Measurements from ENCODE around the gene NOPCHAP1.
"Not testable (repeated sequence)": the region's sequence is repeated elsewhere in the genome, so short reads cannot be mapped to it uniquely, and the experiment has no call there.

NOPCHAP1 gene

GRCh38 chr12:104975587-104976343 is 10.4 kb upstream of the NOPCHAP1 start:
- Histone ChIP-seq H3K79me2 (ENCODE audit: insufficient read depth, low read length) (no peaks in the 10 kb centered on the region), H3K9me3 (ENCODE audit: low read length) (no peaks in the 10 kb centered on the region), H3K4me2 (ENCODE audit: low read length) (no peak overlapping the region), H3K27ac (ENCODE audit: low read depth, low read length, poor library complexity, severe bottlenecking) (no peak overlapping the region), H2AFZ (ENCODE audit: low read length) (no peak overlapping the region), H3K9ac (ENCODE audit: low read length) (no peak overlapping the region), H4K20me1 (ENCODE audit: insufficient read depth, low read length) (no peaks in the 10 kb centered on the region), H3K9me2 (ENCODE audit: low read depth, low read length) (no peaks in the 10 kb centered on the region), H3K27me3 (ENCODE audit: insufficient read depth, low read length) (no peaks in the 10 kb centered on the region), H3K4me3 (ENCODE audit: low read depth, low read length, poor library complexity, severe bottlenecking) (no peak overlapping the region), H3F3A (ENCODE audit: insufficient read depth, low read length) (no peaks in the 10 kb centered on the region), H3K4me1 (ENCODE audit: insufficient read depth, low read length, severe bottlenecking) (peaks cover 7% of the 10 kb centered on the region), H3K36me3 (ENCODE audit: insufficient read depth, low read length) (no peaks in the 10 kb centered on the region; the same call in 1 of the 2 replicates)
- TF ChIP-seq CTCF (IDR thresholded peaks at IDR 0.05; ENCODE audit: low read length) (no peak), EZH2 (IDR thresholded peaks at IDR 0.05; ENCODE audit: borderline replicate concordance, low read length) (no peak)

GRCh38 chr12:104976703-104977102 is 9.4 kb upstream of the NOPCHAP1 start:
- Histone ChIP-seq H3K9me3 (ENCODE audit: low read length) (no peaks in the 10 kb centered on the region), H3K79me2 (ENCODE audit: insufficient read depth, low read length) (no peaks in the 10 kb centered on the region), H3K4me1 (ENCODE audit: insufficient read depth, low read length, severe bottlenecking) (peaks cover 7% of the 10 kb centered on the region), H4K20me1 (ENCODE audit: insufficient read depth, low read length) (no peaks in the 10 kb centered on the region), H3K36me3 (ENCODE audit: insufficient read depth, low read length) (no peaks in the 10 kb centered on the region; the same call in 1 of the 2 replicates), H2AFZ (ENCODE audit: low read length) (no peak overlapping the region), H3K9me2 (ENCODE audit: low read depth, low read length) (no peaks in the 10 kb centered on the region), H3K27me3 (ENCODE audit: insufficient read depth, low read length) (no peaks in the 10 kb centered on the region), H3K27ac (ENCODE audit: low read depth, low read length, poor library complexity, severe bottlenecking) (no peak overlapping the region), H3F3A (ENCODE audit: insufficient read depth, low read length) (no peaks in the 10 kb centered on the region), H3K9ac (ENCODE audit: low read length) (no peak overlapping the region), H3K4me3 (ENCODE audit: low read depth, low read length, poor library complexity, severe bottlenecking) (no peak overlapping the region), H3K4me2 (ENCODE audit: low read length) (no peak overlapping the region)
- TF ChIP-seq EZH2 (IDR thresholded peaks at IDR 0.05; ENCODE audit: borderline replicate concordance, low read length) (no peak), CTCF (IDR thresholded peaks at IDR 0.05; ENCODE audit: low read length) (peak; percentile 27; the same call in 1 of the 2 replicates)

- H3K4me3 ChIP-seq (ENCODE audit: low read depth, low read length, poor library complexity, severe bottlenecking); H3K9me3 ChIP-seq (ENCODE audit: low read length); H3F3A ChIP-seq (ENCODE audit: insufficient read depth, low read length); H3K79me2 ChIP-seq (ENCODE audit: insufficient read depth, low read length); H4K20me1 ChIP-seq (ENCODE audit: insufficient read depth, low read length); H3K27ac ChIP-seq (ENCODE audit: low read depth, low read length, poor library complexity, severe bottlenecking); H3K4me1 ChIP-seq (ENCODE audit: insufficient read depth, low read length, severe bottlenecking); H3K9ac ChIP-seq (ENCODE audit: low read length); H3K4me2 ChIP-seq (ENCODE audit: low read length); H3K36me3 ChIP-seq (ENCODE audit: insufficient read depth, low read length); H3K27me3 ChIP-seq (ENCODE audit: insufficient read depth, low read length); H3K9me2 ChIP-seq (ENCODE audit: low read depth, low read length); H2AFZ ChIP-seq (ENCODE audit: low read length): not testable (repeated sequence)
Measured at GRCh38 chr12:104977688-104978087, 8.4 kb upstream of the NOPCHAP1 start.

- Histone ChIP-seq H3F3A (ENCODE audit: insufficient read depth, low read length) (no peaks in the 10 kb centered on the region), H3K27ac (ENCODE audit: low read depth, low read length, poor library complexity, severe bottlenecking) (no peak overlapping the region), H3K79me2 (ENCODE audit: insufficient read depth, low read length) (peaks cover 14% of the 10 kb centered on the region), H3K4me2 (ENCODE audit: low read length) (peak overlapping the region; percentile 92), H2AFZ (ENCODE audit: low read length) (peak overlapping the region; percentile 91; the same call in 1 of the 2 replicates), H3K27me3 (ENCODE audit: insufficient read depth, low read length) (no peaks in the 10 kb centered on the region), H3K9ac (ENCODE audit: low read length) (no peak overlapping the region), H3K4me3 (ENCODE audit: low read depth, low read length, poor library complexity, severe bottlenecking) (peak overlapping the region; percentile 79), H3K9me2 (ENCODE audit: low read depth, low read length) (no peaks in the 10 kb centered on the region), H3K36me3 (ENCODE audit: insufficient read depth, low read length) (peaks cover 18% of the 10 kb centered on the region), H4K20me1 (ENCODE audit: insufficient read depth, low read length) (no peaks in the 10 kb centered on the region), H3K9me3 (ENCODE audit: low read length) (no peaks in the 10 kb centered on the region), H3K4me1 (ENCODE audit: insufficient read depth, low read length, severe bottlenecking) (peaks cover 21% of the 10 kb centered on the region)
- TF ChIP-seq EZH2 (IDR thresholded peaks at IDR 0.05; ENCODE audit: borderline replicate concordance, low read length) = no peak
- TF ChIP-seq CTCF (IDR thresholded peaks at IDR 0.05; ENCODE audit: low read length) = peak; percentile 32; the same call in 1 of the 2 replicates
Measured at GRCh38 chr12:104985206-104985605, 910 bp upstream of the NOPCHAP1 start.
